GM19452 (cell line): ENCODE data around the gene DEFB108B.
"Not testable (repeated sequence)": the region's sequence is repeated elsewhere in the genome, so short reads cannot be mapped to it uniquely, and the experiment has no call there.

ENCODE experiments used
- ATAC-seq: cut with Tn5 transposase; IDR thresholded peaks from one replicate; pipeline ENCODE4 v1.9.1; 2021; ENCODE audit not compliant: unreplicated experiment

DEFB108B gene

DNA sequence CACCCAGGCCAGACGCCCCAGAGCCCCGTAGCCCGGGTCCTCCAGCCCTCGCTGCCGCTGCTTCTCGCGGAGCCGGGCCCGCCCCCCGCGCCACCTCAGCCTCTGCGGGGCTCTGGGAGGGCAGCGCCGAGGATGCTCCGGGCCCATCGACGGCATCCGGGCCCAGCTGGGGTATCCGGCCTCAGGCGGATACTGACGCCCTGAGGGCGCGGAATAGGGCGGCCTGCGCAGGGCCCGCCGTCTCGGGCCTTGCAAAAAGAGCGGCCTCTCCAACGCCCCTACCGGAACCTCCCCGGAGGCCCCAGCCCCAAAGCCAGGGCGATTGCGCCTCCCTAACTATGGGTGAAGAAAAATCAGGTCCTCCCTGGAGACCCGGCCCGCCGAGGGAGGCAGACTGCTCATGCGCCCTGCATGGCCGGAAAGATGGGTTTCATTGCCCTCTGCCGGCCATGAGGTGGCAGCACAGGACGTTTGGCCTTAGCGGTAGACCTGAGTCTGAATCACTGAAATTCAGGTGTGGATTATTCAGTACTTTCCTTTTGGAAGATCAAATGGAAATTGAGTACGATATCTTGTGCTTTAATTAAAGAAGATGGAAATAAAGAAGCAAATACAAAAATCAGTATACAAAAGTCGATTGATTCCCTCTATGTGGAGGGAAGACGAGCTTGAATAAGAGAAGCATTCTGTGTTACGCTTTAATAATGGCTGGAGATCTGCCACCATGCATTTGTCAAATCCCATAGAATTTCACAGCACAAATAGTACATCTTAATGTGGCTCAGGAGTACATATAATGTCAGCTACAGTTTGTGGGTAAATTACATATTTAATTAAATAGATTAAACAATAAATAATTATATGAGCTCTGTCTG, 19.3 kb upstream of the DEFB108B start:
- ATAC-seq, result not testable (repeated sequence)

DNA sequence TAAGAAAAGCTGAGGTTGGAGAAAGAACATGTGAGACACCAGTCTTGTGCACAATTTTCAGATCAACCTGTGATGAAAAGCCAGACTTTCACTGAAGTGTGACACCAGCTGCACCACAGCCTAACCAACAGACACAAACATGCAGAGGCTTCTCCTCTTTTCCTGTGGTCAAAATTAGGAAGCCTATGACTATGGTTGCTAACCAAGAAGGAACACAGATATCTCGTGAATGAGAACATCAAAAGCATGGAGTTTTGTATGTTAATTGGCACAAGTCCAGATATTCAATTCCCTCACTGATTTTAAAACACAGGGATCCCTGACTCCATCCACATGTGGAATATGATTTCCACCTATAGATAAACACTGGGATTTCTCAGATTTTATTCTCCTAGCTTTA, 11.5 kb upstream of the DEFB108B start:
- not testable (repeated sequence) for ATAC-seq

DNA sequence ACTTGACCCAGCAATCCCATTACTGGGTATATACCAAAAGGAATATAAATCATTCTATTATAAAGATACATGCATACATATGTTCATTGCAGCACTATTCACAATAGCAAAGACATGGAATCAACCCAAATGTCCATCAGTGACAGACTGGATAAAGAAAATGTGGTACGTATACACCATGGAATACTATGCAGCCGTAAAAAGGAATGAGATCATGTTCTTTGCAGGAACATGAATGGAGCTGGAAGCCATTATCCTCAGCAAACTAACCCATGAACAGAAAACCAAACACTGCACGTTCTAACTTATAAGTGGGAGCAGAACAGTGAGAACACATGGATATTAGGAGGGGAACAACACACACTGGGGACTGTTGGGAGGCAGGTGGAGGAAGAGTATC, 3.8 kb upstream of the DEFB108B start:
- not testable (repeated sequence) for ATAC-seq

DNA sequence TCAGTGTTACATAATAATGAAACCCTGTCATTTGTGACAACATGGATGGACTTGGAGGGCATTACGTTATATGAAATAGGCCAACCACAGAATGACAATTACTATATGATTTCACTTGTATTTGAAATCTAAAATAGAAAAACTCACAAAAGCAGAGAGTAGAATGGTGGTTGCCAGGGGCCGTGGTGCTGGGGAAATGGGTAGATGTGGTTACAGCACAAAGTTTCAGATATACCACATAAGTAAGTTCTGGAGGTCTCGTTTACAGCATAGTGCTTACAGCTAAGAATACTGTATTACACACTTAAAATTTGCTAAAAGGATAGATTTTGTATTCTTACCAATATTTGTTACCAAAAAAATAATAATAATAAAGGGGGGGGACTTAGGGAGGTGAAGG, 3.3 kb upstream of the DEFB108B start:
- not testable (repeated sequence) for ATAC-seq

DNA sequence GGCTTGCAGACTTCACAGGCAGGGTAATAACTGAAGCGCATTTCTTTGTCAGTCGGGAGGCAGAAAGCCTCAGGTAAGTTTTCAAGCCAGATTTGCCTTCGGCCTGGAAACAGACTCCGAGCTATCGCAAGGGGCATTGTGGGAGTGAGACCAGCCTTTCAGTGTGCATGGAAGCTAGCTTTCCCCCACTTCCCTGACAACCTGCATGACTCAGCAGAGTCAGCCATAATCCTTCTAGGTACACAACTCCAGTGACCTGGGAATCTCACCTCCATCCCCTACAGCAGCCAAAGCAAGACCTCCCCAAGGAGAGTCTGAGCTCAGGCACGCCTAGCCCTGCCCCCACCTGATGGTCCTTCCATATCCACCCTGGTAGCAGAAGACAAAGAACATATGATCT, 9.7 kb downstream of the DEFB108B start:
- not testable (repeated sequence) for ATAC-seq

DNA sequence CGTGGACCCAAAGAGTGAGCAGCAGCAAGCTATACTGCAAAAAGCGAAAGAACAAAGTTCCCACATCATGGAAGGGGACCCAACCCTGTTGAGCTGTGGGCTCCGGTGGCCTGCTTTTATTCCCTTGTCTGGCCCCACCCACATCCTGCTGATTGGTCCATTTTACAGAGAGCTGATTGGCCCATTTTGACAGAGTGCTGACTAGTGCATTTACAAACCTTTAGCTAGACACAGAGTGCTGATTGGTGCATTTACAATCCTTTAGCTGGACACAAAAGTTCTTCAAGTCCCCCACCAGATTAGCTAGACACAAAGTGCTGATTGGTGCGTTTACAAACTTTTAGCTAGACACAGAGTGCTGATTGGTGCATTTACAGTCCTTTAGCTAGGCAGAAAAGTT, 10.4 kb downstream of the DEFB108B start:
- not testable (repeated sequence) for ATAC-seq

DNA sequence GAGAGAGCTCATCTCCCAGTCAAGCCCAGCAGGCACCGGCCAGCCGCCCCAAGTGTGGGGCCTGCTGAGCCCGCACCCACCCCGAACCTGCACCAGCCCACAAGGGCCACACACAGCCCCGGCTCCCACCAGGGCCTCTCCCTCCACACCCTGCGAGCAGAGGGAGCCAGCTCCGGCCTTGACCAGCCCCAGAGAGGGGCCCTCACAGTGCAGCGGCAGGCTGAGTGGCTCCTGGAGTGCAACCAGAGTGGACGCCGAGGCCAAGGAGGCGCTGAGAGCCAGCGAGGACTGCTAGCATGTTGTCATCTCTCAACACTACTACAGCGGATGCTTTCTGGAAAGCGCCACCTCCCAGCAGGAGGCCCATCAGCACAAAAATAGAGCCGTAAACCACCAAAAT, 10.9 kb downstream of the DEFB108B start:
- ATAC-seq, result no peak

DNA sequence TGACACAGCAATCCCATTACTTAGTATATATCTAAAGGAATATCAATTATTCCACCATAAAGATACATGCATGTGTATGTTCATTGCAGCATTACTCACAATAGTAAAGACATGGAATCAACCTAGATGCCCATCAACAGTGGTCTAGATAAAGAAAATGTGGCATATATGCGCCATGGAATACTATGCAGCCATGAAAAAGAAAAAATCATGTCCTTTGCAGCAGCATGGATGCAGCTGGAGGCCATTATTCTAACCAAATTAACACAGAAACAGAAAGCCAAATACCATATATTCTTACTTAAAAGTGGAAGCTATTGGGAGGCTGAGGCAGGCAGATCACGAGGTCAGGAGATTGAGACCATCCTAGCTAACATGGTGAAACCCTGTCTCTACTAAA, 20.9 kb downstream of the DEFB108B start:
- ATAC-seq, result not testable (repeated sequence)

DNA sequence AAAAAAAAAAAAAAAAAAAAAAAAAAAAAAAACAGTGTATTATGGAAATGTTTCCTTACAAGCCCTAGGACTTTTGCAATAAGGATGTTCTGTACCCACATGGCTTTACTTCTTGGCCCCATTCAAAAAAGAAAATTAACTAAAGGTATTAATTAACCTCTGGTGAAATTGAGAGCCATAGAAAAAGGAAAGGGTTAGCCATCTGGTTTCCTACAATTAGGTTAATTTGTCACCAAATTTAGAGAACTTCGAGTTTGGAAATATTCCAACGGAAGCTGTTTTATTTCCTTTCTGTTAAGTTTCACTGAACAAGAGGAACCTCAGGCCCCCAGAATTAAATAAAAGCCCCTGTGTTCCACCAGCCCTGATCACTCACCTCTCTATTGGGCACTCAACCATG, 22.9 kb downstream of the DEFB108B start:
- not testable (repeated sequence) for ATAC-seq

DNA sequence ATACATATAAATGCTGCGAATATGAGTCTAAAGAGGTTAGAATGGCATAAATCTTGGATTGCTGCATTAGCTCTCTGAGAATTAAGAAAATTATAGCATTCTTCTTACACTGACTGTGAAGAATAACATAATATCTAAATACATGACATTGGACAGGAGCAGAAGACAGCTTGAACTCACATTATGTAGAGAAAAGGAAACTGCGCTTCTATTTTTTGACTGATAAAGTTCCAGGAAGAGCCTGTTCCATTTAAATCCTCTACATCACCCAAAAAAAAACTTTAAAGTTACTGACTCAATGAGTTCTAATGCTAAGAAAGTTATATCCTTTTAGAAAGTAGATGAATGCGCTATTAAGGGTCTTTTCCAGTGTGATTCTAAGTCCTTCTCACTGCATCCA, 27.8 kb downstream of the DEFB108B start:
- not testable (repeated sequence) for ATAC-seq

DNA sequence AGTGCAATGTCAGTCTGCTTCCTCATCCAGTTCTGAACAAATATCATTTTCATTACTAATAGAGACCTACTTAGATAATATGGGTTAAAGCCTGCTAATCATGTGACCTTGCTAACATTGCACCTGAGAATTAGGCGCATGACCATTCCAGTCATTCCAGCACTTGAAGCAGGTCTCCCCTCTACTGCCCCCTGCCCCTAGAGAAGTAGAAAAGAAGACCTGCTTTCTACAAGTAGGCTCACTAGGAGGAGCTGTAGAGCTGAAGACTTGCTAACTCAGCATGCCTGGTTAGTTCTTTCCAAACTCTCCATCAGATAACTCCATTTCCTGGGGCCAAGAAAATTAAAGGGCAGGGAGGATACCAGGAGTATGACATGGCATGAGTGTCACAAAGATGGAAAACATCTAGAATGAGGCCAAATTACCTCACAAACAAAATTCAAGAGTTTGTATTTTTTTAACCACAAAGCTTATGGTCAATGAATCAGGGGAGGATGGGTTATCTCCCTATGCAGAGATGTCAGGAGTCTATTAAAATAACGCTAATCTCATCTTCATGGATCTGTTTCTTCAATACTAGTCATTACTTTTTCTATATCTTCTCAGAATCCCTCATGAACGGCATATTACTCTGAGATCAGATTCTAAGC, 31.1 kb downstream of the DEFB108B start:
- not testable (repeated sequence) for ATAC-seq

DNA sequence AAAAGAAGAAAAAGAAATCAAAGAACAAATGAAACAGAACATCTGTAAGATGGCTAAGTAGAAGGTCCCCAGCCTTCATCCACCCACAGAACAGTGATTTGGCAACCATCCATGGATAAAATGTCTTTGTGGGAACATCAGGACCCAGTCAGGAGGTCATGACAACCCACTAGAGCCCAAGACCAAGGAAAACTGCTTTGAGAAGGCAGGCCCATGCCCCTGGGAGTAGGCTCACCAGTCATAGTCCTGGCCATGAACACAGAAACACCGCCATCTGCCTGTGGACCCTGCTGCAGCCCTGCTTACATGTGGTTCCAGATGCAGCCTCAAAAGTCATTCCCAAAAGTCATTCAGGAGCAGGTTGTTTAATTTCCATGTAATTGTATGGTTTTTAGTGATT, 34.2 kb downstream of the DEFB108B start:
- not testable (repeated sequence) for ATAC-seq

DNA sequence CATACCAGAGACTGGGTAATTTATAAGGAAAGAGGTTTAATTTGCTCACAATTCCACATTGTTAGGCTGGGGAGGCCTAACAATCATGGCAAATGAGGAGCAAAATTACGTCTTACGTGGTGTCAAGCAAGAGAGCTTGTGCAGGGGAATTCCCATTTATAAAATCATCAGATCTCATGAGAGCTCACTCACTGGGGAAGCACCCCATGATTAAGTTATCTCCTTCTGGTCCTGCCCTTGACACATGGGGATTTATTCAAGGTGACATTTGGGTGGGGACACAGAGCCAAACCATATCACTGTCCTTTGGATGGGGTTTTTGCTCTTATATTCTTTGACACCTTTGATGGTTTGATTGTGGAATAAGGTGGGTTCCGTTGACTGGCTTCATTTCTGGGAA, 36.9 kb downstream of the DEFB108B start:
- not testable (repeated sequence) for ATAC-seq

DNA sequence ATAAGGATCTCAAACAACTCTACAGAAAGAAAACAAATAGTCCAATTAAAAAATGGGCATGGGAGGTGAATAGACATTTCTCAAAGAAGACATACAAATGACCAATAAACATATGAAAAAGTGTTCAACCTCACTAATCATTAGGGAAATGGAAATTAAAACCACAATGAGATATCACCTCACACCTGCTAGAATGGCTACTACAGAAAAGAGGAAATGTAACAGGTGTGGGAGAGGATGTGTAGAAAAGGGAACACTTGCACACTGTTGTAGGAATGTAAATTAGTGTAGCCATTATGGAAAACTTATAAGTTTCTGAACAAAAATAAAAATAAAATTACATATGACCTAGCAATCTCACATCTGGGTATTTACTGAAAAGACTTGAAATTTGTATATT, 37.7 kb downstream of the DEFB108B start:
- ATAC-seq, result not testable (repeated sequence)

DNA sequence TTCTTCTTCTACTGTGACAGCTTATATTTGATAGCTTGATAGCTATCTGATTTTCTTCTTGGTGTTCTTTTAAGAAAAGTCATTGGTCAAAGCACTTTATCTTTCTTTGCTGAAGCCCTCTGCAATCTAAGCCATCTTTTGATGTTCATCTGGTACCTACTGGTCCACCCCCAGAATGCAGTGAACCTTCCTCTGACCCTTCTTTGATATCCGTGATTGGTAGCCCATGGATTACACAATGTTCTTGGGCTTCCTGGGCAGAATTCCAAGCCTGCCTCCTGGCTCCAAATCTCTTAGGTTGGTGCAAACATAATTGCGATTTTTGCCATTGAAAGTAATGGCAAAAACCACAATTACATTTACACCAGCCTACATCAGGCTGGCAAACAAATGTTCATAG, 43.3 kb downstream of the DEFB108B start:
- not testable (repeated sequence) for ATAC-seq

DNA sequence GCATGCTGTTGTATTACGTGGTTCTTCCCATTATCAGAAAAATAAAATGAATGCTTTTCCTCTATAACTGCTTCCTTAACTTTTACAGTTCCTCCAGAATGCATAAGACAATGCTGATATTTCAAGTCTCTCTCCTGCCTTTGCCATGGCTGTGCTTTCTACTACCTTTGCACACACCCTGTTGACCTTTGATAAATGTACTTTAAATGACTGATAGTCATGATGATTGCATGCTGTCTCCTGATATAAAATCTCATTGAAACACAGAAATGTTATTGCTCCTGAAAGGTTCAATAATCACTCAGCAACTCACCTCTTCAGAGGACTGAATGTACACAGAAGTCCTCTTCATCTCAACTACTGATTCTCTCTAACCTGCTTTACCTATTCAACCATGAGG, 45.1 kb downstream of the DEFB108B start, which contains the start of gene DEFB131B:
Gene DEFB131B (plus strand): TSS at position 395 of the 400 bp plus-strand sequence. CDS start 0 bp downstream, at position 395.
- ATAC-seq, result not testable (repeated sequence)

DNA sequence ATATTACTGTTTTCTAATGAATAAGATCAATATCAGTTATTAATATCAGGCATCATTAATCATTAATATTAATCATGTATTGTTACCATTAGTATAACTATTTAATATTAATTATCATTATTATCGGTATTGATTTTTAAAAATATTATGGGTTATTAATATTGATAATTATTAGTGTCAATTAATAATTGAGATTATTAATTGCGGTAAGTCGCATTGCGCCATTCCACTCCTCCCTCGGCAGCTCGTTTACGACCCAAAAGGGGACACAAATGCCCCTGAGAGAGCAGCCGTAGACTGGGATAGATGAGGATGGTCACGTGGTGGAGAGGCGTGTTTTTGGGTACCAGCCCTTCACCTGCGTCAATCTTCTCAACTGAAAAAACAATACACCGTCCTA, 52.8 kb downstream of the DEFB108B start:
- ATAC-seq, result not testable (repeated sequence)
